ENCODE measurements around the gene FGD6.
"Not testable (repeated sequence)": the region's sequence is repeated elsewhere in the genome, so short reads cannot be mapped to it uniquely, and the experiment has no call there.

FGD6 gene

DNA sequence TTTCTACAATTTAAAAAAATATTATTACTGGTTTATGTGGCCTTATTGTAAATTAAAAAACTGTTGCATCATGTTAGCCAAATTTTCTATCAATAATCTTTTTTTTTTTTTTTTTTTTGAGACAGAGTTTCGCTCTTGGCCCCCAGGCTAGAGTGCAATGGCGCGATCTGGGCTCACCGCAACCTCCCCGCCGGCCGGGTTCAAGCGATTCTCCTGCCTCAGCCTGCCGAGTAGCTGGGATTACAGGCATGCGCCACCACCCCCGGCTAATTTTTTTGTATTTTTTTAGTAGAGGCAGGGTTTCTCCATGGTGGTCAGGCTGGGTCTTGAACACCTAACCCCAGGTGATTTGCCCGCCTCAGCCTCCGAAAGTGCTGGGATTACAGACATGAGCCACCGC lies 16.9 kb upstream of the FGD6 start:
- DNase-seq (ENCODE audit: low spot score) = not testable (repeated sequence)

- DNase-seq (ENCODE audit: low spot score) = no peak
Measured at GRCh38 chr12:95231190-95231589, 13.9 kb upstream of the FGD6 start.

DNA sequence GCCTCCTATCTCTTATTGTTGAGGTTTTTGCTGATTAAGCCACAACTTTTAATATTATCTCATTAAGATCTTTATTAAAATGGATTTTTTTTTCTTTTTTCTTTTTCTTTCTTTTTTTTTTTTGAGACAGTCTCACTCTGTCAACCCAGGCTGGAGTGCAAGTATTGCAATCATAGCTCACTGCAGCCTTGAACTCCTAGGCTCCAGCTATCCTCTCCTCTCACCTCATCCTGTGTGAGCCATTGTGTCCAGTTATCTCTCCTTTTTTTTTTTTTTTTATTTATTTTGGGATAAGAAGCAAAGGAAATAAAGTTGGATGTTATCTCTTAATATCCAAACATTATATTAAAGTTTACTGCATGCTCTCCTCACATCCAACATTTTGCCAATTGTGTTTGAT lies 13.0 kb upstream of the FGD6 start:
- no peak for DNase-seq (ENCODE audit: low spot score)

GRCh38 chr12:95229636-95230035 lies 12.4 kb upstream of the FGD6 start:
- no peak for DNase-seq (ENCODE audit: low spot score)

GRCh38 chr12:95228617-95229016 lies 11.3 kb upstream of the FGD6 start:
- DNase-seq (ENCODE audit: low spot score) = no peak

DNA sequence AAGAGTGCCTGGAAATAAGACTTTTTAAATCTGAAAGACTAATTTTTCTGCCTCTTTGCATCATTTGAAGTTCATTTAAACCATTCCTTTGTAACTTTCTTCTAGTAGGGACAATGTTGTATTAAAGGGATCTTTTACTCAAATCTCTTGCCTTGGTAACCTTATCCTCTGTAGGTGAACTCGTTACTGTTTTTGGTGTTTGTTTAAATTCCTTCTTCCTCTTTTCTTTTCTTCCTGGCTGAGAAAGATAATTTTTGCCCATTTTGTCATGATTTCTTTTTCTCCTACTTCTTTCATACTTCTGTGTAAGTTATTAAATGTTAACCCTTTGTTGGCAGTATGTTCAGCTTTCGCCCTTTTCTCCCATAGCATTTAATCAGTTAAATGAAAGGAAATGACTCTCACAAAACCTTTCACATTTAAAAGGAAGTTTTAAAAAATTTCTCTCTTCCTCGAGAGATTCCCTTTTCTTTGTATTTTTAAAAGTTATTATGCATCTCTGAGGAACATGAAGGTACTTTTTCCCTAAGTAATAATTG lies 10.6 kb upstream of the FGD6 start:
- DNase-seq (ENCODE audit: low spot score) = no peak

GRCh38 chr12:95225645-95226212 lies 8.5 kb upstream of the FGD6 start:
- no peak for DNase-seq (ENCODE audit: low spot score)

- peak; percentile 82 for DNase-seq (ENCODE audit: low spot score)
Measured at GRCh38 chr12:95224202-95225170, 7.2 kb upstream of the FGD6 start.

DNA sequence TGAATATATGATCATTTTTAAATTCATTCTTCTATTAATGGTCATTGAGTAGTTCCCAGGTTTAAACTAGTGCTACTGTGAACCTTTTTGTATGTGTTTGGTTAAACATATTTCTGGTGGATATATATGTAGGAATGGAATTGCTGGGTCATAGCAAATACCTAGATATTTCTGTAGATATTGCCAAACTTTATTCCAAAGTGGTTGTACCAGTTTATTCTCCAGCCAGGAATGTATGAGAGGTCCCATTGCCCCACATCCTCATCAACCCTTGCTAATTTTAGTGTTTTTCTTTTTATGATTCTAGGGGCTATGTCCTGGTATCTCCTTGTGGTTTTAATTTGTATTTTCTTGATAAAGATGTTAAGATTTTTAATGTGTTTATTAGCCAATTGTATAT lies 3.5 kb upstream of the FGD6 start:
- no peak for DNase-seq (ENCODE audit: low spot score)

- DNase-seq (ENCODE audit: low spot score) = no peak
Measured at GRCh38 chr12:95220190-95220589, 2.9 kb upstream of the FGD6 start.

- DNase-seq (ENCODE audit: low spot score) = peak; percentile 83
Measured at GRCh38 chr12:95218150-95219133, 1.2 kb upstream of the FGD6 start.

- no peak for DNase-seq (ENCODE audit: low spot score)
Measured at GRCh38 chr12:95216711-95217376, 423 bp downstream of the FGD6 start.

- no peak for DNase-seq (ENCODE audit: low spot score)
Measured at GRCh38 chr12:95215949-95216348, 1.3 kb downstream of the FGD6 start.

GRCh38 chr12:95214466-95214865 lies 2.8 kb downstream of the FGD6 start:
- no peak for DNase-seq (ENCODE audit: low spot score)

GRCh38 chr12:95213928-95214327 lies 3.3 kb downstream of the FGD6 start:
- no peak for DNase-seq (ENCODE audit: low spot score)

- no peak for DNase-seq (ENCODE audit: low spot score)
Measured at GRCh38 chr12:95213119-95213518, 4.1 kb downstream of the FGD6 start.

GRCh38 chr12:95212586-95212985 lies 4.7 kb downstream of the FGD6 start:
- DNase-seq (ENCODE audit: low spot score) = peak; percentile 31

DNA sequence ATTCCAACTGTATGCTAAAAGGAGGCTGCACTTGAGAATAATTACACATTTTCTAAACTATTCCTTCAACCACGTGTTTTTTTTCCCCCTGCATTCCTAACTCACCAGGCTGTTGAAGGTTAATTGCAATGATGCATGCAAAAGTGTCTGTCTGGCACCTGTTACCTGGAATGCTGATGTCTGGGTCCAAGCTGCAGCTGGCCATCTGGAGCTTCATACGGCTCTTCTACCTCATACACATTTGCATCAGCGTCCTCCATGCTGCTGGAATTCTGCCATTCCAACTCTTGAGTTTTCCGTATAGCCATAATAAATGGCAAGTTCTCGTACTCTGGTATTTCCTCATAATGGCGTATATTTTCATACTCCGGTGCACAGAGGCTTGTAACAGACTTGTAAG lies 8.6 kb downstream of the FGD6 start:
- no peak for DNase-seq (ENCODE audit: low spot score)

- no peak for DNase-seq (ENCODE audit: low spot score)
Measured at GRCh38 chr12:95207407-95207806, 9.9 kb downstream of the FGD6 start.

GRCh38 chr12:95206916-95207315 lies 10.4 kb downstream of the FGD6 start:
- no peak for DNase-seq (ENCODE audit: low spot score)

DNA sequence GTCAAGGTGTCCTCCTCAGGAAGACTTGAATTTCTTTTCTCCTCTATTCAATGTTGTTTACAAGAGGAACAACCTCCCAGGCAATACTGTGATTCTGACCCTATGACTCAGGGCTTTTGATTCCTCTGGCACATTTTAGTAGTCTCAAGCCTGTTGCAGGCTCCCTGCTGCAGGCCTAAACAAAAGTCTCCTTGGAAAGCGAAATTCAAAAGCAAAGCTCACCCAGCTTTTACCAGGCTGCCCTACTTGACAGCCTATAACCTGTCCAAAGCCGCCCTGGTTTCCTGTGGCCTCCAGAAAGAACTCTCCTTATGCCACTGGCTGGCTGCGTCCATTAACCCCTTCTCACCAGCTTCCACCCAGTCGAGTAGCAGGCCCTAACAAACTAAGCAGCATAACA lies 11.6 kb downstream of the FGD6 start:
- DNase-seq (ENCODE audit: low spot score) = no peak

All from RKO (cell line).